ENCODE data around the gene VAV3.

The VAV3 gene

DNA sequence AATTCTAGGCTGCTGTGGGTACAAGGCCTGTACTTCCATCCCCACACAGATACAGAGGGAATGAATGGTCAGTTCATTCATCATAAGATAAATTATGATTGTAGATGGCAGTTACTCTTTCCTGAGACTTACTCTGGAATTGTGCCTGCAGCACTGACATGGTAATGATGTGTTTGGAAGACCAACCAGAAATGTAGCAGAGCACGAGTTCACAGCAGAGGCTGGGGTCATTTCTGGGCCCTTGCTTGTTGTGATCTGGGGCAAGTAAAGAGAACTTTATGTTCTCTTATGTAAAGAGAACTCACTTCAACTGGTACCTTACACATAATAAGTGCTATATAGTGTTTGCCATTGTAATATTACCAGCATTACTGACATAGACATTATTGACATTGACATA is 412.2 kb downstream of the VAV3 start:
- no peak for DNase-seq

DNA sequence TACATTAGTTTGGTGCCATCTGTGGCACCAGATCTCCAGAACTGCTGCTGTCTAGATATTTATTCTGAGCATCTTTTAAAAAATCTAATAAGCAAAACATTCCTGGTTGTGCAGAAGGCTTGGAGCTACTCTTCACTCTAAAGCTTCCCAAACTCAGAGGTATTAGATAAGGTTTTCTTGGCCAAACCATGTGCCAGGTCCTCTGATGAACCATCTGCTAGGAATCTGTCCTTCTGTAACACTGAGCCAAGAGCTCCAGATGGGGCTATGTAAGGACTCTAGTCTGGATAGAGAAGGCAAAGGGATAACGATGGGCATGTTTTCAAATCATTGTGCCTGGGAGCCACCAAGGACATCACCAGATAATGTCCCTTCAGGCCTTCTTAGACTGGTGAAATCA is 413.5 kb downstream of the VAV3 start:
- no peak for DNase-seq

DNA sequence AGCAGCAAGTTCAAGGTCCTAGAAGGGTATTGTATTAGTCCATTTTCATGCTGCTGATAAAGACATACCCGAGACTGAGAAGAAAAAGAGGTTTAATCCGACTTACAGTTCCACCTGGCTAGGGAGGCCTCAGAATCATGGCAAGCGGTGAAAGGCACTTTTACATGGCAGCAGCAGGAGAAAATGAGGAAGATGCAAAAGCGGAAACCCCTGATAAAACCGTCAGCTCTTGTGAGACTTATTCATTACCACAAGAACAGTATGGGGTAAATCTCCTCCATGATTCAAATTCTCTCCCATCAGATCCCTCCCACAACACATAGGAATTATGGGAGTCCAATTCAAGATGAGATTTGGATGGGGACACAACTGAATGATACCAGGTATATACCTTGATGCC is 414.6 kb downstream of the VAV3 start:
- no peak for DNase-seq

DNA sequence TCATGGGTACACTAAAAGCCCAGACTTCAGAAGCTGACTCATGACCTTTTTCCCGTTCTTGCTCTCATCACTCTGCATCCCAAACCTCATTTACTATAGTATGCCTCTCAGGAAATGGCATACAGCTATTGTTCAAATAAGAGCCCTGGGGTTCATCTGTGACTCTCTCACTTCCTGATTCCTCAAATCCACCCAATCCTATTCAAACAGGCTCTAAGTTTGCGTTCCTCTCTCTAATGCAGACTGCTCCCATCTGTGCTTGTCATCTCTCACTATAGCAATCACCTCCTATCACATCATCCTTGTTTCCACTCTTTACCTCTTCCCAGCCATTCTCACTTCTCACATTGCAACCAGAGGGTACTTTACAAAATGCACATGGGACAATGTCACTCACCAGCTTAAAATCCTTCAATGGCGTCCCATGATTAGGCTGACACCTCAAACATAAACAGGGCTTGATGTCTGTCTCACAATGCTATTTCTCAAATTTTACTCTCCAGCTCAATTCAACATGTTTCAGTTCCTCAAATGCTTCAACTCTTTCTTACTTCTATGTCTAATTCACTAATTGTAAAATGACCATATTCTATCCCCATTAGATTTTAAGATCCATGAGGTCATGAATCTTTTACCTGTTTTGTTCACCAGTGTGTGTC is 415.7 kb downstream of the VAV3 start:
- no peak for DNase-seq

DNA sequence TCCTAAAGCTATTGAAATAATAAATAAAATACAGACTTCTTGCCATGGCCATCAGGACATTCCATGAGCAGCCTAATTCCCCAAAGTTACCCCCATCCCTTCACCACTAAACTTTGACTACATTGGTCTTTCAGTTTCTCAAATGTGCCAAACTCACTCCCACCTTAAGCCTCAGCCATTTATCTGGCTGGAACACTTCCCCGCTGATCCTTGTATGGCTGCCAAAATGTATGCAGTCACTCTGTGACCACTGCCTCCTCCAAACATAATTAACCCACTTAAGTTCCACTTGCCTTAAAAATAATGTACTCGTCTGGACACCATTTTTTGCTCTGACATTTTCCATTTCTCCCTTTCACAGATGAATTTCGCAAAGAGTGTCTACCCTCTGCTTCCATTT is 416.7 kb downstream of the VAV3 start:
- DNase-seq: no peak

DNA sequence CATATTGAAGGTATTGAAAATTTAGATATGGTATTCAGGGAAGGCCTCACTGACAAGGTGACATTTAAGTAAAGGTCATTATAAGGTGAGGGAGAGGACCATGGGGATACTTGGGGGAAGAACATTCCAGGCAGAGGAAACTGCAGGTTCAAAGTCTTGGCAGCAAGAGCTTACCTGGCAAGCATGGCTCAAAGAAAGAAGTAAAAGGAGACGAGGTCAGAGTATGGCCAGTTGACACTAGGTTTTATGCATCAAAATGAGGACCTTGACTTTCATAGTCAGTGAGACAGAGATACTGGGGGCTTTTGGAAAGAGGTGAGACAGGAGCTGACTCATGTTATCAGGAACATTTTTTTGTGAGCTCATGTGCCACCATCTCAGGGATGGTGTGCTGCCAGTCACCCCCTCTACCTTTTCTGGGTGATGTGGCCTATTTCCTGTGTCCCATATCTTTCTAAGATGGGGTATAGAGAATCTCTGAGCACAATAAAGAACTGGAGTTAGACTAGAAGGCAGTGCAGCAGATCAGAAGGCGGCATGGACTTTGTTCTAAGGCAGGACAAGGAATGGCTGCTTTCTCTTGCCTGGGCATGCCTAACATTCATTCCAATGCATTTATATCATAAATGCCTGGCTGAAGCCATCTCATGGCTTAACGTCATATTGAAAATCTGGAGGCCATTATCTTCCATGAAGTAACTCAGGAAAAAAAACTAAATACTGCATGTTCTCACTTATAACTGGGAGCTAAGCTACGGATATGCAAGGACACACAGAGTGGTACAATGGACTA is 417.4 kb downstream of the VAV3 start:
- DNase-seq: no peak

DNA sequence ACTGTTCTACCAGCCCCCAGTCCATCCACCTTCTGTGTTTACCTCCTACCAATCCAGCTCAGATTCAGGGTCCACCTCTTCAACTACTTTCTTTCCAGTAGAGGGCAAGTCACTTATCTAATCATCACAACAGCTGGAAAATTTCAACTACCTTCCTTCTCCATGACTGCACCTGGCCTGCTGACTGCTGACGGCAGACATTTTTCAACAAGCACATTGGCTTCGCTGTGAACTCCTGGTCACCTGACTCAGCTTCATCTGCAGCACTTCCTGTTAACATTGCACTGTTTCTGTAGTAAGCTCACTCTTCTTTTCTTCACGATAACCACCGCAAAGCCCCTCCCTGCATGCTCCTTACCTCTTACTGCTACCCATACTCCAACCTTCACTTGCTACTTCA is 418.4 kb downstream of the VAV3 start:
- no peak for DNase-seq

DNA sequence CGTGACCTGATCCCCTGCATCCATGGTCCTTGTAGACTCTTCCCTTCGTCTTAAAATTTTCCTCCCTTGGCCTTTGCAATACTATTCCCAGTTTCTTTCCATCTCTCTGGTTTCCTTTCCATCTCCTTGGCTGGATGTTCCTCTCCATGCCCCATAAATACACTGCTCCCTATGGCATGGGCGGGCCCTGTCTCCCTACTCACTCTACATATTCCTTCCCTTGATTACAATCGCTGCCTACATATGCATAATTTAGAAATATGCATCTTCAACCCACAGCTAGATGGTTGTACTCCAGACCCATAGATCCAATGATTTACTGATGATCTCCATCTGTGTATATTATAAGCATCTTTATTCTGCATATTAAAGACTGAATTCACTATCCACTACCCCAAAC is 419.1 kb downstream of the VAV3 start:
- DNase-seq: no peak

DNA sequence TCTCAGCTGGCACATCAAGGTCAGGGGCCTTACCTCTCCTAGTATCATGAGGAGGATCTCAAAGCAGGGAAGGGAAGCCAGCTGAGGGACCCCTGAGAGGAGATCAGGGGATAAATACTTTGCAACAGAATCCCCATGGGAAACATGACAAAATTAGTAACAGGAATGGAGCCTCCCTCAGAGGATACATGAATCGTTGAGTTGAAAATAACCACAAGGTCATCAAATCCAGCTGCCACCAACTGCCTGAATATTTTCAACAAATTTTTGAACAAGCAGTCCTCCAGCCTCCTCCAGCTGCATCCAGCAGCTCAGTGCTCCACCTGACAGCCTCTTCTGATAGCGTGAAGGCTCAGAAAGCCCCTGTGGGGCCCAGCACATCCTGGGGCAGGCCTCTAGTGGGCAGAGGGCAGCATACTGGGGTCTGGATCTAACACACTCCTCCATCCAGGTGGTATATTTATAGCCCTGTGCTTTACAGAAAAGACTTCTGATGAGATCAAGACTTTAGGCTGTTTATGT is 419.9 kb downstream of the VAV3 start:
- DNase-seq: no peak

DNA sequence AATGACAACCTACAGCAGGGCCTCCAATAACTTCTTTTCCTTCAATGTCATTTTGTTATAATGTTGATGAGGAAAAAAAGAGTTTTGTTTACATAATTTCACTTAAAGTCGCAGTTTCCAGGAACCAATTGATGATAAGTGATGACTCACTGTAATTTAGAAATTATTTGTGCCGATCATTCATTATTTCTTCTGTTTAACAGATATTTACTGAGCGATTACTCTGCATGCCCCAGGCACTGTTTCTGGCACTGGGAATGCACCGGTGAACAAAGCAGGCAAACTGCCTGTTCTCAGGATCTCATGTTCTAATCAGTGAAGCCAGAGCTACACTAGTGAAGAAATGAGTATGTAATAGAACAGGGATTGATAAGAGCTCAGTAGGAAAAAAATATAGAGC is 420.7 kb downstream of the VAV3 start:
- DNase-seq: no peak

DNA sequence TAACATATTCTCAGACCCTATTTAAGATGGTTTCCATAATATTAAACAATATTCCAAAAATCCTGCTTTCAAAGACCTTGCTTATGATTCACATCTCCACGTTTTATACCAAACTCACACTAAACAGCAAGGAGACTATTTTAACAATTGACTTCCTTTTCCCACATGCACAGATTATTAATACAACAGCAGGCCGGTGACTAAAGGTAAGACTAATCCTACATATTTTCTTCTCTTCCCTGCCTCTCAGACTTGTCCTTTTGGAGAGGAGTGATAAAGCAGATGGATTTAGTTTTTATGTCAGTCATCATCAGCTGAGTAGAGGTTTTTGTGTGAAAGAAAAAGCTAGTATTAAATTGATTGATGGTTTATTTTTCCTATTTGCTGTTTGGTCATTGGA is 423.6 kb downstream of the VAV3 start:
- DNase-seq: no peak

DNA sequence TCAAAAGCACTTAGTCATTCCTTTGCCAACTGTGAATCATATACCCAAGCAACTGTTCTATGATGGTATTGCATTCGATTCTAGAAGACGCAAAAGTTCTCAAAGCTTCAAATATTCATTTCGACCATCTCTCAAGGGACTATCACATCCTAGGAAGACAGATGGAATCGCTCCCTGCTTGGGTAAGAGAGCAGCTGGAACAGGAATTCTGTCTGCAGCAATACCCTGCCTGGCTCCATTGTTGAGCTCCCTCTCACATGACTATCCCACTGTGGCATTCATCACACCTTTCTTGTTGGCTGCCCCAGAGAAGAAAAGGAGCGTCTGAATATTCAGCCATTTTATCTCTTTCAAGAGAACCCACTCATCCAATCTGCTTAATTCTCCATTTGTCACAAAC is 426.5 kb downstream of the VAV3 start:
- no peak for DNase-seq

DNA sequence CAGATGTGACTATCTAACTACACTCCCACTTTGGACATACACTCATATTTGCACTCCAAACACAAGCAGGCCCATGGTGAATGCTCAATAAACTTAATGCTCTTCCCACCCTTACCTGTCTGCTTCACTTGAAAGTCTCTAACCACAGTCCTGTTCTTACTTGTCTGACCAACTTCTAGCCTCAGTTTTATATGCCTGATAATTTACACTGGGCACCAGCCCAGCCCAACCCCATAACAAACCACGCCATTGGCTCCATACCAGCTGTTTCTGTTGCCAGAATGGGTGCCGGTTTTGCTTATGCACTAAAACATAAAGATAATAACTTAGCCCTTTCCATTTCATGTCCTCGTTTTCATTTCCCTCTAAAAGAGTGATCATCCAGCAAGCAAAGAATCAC is 428.7 kb downstream of the VAV3 start:
- DNase-seq: no peak

DNA sequence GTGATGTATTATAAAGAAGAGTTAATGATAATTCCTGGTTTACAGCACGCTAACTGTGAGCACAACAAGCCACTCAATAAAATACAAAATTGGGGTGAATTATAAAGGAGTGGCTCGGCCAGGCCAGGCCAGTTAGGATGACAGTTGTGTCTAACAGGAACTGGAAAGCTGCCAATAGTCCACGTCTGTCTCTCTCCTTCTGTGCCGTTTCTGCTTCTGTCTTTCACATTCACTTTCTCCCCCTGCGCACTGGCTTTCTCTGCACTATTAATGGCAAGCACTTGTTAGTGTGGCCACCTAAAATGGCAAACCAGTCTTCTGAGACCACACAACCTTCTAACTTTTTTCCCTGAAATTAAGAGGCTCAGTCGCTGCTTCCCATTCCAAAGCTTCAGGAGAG is 429.9 kb downstream of the VAV3 start:
- DNase-seq: no peak

DNA sequence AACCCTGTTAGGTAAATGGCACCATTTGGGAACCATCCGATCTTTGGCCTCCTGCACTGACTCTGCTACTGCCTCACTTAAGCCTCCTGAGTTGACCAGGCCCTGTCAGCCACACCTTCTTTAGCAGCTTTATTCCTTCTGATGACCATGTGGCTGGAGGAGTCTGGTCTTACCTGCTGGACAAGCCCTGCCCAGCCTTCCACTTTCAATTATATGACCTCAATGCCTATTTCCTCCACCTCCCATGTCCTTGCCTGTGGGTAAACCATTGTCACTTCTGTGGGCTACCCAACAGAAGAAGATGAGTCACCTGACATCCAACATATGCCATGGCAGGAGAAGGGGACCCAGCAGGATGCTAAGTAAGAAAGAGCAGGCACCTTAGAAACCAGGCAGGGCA is 430.3 kb downstream of the VAV3 start:
- DNase-seq: no peak

DNA sequence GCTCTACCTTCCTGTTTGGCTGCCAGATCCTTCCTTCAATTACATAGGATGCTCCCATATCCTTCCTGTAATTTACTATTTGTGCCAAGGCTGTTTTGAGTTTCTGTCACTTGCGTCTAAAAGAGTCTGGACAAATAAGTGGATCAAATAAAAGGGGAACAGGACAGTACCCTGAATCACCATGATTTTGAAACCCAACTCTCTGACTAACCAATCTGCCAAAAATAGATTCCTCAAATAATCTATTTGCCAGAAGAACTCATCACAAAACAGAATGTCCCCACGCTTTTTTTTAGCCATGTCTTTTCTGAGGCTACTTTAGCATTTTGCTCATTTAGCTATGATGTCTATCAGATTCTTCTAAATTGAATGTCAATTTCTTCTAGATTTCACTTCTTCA is 431.5 kb downstream of the VAV3 start:
- DNase-seq: no peak

DNA sequence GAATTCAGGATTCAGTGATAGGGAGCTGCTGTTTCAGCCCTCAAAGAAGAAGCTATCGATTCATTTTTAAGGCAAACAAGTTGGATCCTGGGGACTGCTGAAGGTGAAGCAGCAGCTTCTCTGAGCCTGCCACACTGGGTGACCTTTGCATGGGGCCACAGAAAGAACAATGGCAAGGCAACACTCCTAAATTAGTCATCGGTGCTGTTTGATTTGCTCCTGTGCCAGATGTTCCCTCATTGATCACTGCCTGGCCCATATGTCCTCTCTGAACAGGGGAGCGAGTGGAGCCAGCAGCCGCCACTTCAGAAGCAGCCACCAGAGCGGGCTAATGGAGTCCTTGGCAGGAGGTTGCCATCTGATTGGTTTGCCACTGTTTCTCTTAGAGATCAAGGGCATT is 432.7 kb downstream of the VAV3 start:
- DNase-seq: no peak

DNA sequence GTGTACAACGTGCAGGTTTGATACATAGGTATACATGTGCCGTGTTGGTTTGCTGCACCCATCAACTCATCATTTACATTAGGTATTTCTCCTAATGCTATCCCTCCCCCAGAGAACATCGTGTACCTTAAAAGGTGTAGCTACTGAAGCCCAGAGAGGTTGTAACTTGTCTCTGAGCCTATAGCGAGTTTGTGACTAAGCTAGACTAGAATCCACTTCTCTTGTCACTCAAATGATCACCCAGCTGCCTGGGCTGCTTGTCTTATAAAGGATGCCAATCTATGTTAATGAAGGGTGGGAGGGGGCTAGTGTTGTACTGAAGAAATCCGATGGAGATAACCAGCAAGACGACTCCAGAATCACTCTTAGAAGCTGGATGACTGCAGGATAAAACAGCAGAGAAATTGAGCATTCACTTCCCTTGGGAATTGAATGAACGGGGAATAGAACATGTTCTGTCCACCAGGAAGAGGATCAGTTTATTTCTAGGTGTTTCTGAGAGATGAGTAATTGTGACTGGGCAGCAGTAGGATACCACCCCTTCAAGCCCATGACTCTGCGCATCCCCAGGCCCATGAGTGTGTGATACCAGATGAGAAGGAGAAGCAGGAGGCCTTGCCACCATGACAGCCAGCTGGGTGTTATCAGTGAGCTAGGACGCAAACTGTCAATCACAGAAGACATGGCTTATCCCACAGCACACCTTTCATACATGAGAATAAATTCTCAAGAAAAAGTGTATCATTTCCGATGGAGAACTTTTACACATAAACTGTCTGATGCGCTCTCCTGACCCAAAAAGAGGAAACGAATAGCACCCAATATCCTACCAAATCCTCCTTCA is 433.7 kb downstream of the VAV3 start:
- DNase-seq: no peak

DNA sequence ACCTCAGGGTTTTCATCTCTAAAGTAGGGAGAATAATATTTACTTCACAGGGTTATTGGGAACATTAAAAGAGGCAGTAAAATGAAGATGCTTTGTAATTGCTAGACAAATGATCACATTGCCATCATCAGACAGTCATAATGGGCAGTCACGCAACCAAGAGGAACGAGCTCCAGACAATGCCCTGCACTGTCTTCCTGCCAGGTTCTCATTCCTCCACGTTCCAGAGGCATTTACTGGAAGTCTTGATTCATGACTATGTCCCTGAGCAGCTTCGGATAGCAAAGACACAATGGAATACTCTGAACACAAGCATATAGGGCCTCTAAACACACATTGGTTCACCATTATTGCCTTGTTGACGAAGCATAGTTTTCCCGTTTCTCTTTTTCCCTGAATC is 434.4 kb downstream of the VAV3 start:
- no peak for DNase-seq

DNA sequence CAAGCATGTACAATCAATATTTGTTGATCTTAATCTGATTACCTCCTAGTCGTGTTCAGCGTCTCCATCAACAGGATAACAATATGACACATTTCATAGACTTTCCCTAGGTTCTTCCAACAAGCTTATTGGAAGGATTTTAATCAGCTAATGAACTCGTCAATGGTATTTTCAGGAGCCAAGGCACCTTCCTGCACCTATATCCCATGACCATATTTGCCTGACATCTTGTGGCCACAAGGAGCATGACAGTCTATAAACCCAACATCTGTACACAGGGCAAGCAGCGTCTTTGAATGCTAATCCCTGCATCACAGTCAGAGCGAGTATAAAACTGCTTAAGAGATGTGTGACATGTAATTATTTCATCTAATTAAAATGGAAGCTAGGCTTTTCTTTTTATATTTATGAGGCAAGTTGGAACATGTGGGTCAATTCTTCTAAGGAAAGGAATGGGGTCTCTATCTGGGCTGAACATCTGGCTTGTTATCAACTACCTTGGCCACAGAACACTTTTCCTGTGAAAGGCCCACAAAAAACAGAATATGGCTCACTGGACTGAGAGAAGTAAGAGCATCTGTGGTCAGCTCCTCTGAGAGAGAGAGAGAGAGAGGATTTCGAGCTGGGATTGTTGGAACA is 435.4 kb downstream of the VAV3 start:
- DNase-seq: peak; percentile 49

DNA sequence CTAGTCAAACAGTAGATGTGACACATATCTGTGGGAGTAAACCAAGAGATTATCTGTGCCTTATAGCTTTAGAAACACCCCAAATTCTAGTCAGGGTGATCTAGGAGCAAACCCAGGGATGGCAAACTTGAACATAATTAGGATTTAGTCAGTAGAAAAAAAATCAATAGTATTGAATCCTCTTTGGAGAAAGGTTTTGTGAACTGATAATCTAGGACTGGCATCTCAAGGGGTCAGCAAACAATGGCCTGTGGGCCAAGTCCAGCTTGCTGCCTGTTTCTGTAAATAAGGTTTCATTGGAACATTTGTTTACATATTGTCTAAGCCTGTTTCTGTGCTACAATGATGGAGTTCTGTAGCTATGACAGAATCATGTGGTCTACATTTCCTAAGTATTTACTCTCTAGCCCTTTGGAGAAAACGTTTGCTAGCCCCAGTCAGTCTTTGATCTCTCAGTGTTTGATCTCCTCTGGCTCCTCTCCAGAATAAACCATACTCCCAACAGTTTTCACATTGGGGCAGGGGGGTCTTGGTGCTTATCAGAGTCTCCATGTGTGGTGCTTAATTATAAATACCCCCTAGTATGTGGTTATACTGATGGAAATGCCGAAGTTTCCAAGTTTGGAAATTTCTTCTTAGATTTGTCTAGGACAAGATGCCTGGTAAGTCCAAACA is 438.3 kb downstream of the VAV3 start:
- no peak for DNase-seq

DNA sequence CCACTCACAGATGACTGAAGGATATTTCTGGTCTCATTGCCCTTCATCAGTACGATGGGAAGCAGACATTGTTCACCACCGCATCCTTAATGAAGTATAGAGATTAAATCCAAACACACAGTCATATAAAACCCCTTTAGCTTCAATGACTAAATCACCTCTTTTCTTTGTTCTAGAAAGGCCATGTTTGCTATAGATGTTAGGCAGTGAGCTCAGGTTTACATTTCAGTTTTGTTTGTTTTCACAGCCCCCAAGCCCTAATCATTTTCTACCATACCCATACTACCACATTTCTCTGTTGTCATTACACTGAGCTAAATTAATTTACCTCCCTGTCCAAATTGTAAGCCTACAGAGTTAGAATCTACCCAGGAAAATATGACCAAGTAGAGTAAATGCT is 439.0 kb downstream of the VAV3 start:
- no peak for DNase-seq

DNA sequence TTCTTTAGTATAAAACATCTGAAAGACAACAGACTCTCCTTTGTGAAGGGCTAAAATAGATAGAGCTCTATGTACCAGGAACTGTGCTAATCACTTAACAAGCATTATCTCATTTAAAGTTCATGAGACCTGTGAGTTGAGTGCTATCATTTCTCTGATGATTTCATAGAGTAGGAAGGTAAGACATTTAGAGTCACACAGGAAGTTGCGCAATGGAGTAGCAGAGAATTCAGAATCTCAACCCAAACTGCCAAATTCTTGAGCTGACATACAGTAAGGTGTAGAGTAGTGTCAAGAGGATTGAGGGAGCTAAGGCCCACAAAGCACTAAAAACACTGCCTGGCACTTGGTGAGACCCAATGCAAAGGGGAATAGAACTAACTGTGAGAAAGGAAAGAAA is 439.8 kb downstream of the VAV3 start:
- DNase-seq: peak; percentile 36
